Adrenal gland (tissue), 12 donors: ENCODE data around the gene ASB10. TPM values are rescaled to one million over a fixed set of nuclear protein-coding genes. Genes with fewer than 3 reads are reported as not detected.

Experiments used
- DNase-seq, 7 donors: peaks; one replicate each; pipeline ENCODE4 v3.0.0-alpha.2; 2019 to 2020
- H3K27ac ChIP-seq, 5 donors: fragments of 200-600 bp; sonication (generic) in 4 of 5; 1 replicate in 3 of 5; 2 replicates in 2 of 5; pipeline versions ENCODE4 v1.5.1 to v1.8.0; 2016 to 2020; ENCODE audit warnings: mild to moderate bottlenecking in 1 of 5
- H3K27me3 ChIP-seq: fragments of 200-600 bp; 2 replicates; pipeline ENCODE4 v1.8.0; 2021
- H3K36me3 ChIP-seq, 2 donors: fragments of 200-600 bp; replicated peaks in 1 of 2; 1 replicate in 1 of 2; 2 replicates in 1 of 2; pipeline versions ENCODE4 v1.5.1 to v1.8.0; 2018 to 2022
- H3K4me1 ChIP-seq, 2 donors: fragments of 200-600 bp; replicated peaks in 1 of 2; 1 replicate in 1 of 2; 2 replicates in 1 of 2; pipeline versions ENCODE4 v1.5.1 to v1.8.0; 2018 to 2021
- H3K4me3 ChIP-seq, 4 donors: fragments of 200-600 bp; sonication (generic) in 3 of 4; one replicate each; pipeline ENCODE4 v1.5.1; 2016 to 2018
- H3K9me3 ChIP-seq, 3 donors: fragments of 200-600 bp; sonication (generic) in 1 of 3; replicated peaks in 1 of 3; 1 replicate in 2 of 3; 2 replicates in 1 of 3; pipeline versions ENCODE4 v1.5.1 to v1.8.0; 2016 to 2021
- POLR2A ChIP-seq, 2 donors: fragments of 450-650 bp; IDR thresholded peaks; one replicate each; pipeline ENCODE4 v1.6.1; 2017; ENCODE audit warnings: antibody characterized with exemption in 2 of 2, mild to moderate bottlenecking in 2 of 2, moderate library complexity in 1 of 2
- WGBS, 4 donors: extraction: QIAGEN DNeasy Blood & Tissue Kit in 2 of 4; methylation state at CpG; one replicate each; pipeline versions ENCODE4 v1.1.5 to v1.1.7; 2013 to 2017; 5-methylcytosine and 5-hydroxymethylcytosine counted together
- intact Hi-C, 2 donors: fragments of 100-400 bp; cut with DNase I; formaldehyde crosslinking; loops; one replicate each; pipeline versions ENCODE4 v1.14.1 to v1.15.0; 2022 to 2023
- polyA plus RNA-seq, 3 donors: library from polyadenylated mRNA; stranded (reverse); fragments of 200-250 nt in 2 of 3; fragments of 350-450 nt in 1 of 3; fragmentation: Illumina TruSeq in 1 of 3; extraction: RNeasy Lipid Tissue Mini Kit (QIAGEN cat#74804) in 1 of 3; gene quantifications; one replicate each; pipeline ENCODE4 v1.2.3, GENCODE V29; 2013 to 2014
- total RNA-seq, 9 donors: library from RNA; depleted of rRNA in 4 of 9; stranded (reverse); fragments of >200 nt in 4 of 9; fragments of 120-200 nt in 1 of 9; fragmentation: NEBNext Ultra II Directional in 1 of 9; extraction: Animal tissue kit (Norgen Biotek cat#: 25700) in 1 of 9; gene quantifications; one replicate each; pipeline versions ENCODE4 v1.1.0 to v1.2.4, GENCODE V29; 2013 to 2023
- TF ChIP-seq, protein P1 (sequence below), 6 experiments: fragments of 450-650 bp in 4 of 6; fragments of 200-600 bp in 2 of 6; sonication (generic) in 1 of 6; IDR thresholded peaks; 1 replicate in 5 of 6; 2 replicates in 1 of 6; pipeline versions ENCODE4 v1.5.1 to v1.8.0; 2016 to 2021; ENCODE audit warnings: antibody characterized with exemption in 6 of 6, mild to moderate bottlenecking in 2 of 6, moderate library complexity in 1 of 6
- donor health status: healthy with polysubstance abuse.
- donor health status: Bipolar disorder and iron deficiency.
- donor health status: DM: yes; HTN: yes; CAD: no.
- donor health status: DM: no; HTN: no; CAD: no.
- donor health status: DM: no; HTN: no; CAD: no.
- donor health status: DM: yes; HTN: yes; CAD: no.

ASB10 gene
- total and polyA plus RNA-seq, 12 donors, result not detected

GRCh38 chr7:151175793-151176311, 11.2 kb downstream of the ASB10 start:
- Histone ChIP-seq H3K9me3 (no peaks in the 10 kb centered on the region), H3K36me3 (no peaks in the 10 kb centered on the region), H3K27ac (no peak overlapping the region), H3K4me1 (no peaks in the 10 kb centered on the region), H3K27me3 (peaks cover 14% of the 10 kb centered on the region), H3K4me3 (no peak overlapping the region)
- DNase-seq, result no peak
- 70 to 84% (median 78%) methylated on average over 15 to 23 of the region's 23 CpGs for WGBS, 4 donors
- TF ChIP-seq, protein P1, sequence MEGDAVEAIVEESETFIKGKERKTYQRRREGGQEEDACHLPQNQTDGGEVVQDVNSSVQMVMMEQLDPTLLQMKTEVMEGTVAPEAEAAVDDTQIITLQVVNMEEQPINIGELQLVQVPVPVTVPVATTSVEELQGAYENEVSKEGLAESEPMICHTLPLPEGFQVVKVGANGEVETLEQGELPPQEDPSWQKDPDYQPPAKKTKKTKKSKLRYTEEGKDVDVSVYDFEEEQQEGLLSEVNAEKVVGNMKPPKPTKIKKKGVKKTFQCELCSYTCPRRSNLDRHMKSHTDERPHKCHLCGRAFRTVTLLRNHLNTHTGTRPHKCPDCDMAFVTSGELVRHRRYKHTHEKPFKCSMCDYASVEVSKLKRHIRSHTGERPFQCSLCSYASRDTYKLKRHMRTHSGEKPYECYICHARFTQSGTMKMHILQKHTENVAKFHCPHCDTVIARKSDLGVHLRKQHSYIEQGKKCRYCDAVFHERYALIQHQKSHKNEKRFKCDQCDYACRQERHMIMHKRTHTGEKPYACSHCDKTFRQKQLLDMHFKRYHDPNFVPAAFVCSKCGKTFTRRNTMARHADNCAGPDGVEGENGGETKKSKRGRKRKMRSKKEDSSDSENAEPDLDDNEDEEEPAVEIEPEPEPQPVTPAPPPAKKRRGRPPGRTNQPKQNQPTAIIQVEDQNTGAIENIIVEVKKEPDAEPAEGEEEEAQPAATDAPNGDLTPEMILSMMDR (IDR thresholded peaks at IDR 0.05), result no peak
- TF ChIP-seq POLR2A (IDR thresholded peaks at IDR 0.05), result no peak
- intact Hi-C loops, result loop anchor here in 1 of 2 donors (10.0 kb wide), 1 partner anchor 129 kb away; no protein-coding TSS in a partner anchor

- DNase-seq, result no peak
- 75 to 82% (median 77%) methylated on average over 16 of the region's 16 CpGs for WGBS, 4 donors
- no peak overlapping the region for H3K4me3 ChIP-seq
- peaks cover 14% of the 10 kb centered on the region for H3K27me3 ChIP-seq
- no peaks in the 10 kb centered on the region for H3K4me1 ChIP-seq
- H3K27ac ChIP-seq, result no peak overlapping the region
- no peak for TF ChIP-seq POLR2A (IDR thresholded peaks at IDR 0.05)
- TF ChIP-seq, protein P1 (IDR thresholded peaks at IDR 0.05), result no peak
- H3K9me3 ChIP-seq, result no peaks in the 10 kb centered on the region
- H3K36me3 ChIP-seq, result no peaks in the 10 kb centered on the region
- intact Hi-C loops, result loop anchor here in 1 of 2 donors (10.0 kb wide), 1 partner anchor 130 kb away; no protein-coding TSS in a partner anchor
Measured at GRCh38 chr7:151175047-151175792, 11.8 kb downstream of the ASB10 start.

DNA sequence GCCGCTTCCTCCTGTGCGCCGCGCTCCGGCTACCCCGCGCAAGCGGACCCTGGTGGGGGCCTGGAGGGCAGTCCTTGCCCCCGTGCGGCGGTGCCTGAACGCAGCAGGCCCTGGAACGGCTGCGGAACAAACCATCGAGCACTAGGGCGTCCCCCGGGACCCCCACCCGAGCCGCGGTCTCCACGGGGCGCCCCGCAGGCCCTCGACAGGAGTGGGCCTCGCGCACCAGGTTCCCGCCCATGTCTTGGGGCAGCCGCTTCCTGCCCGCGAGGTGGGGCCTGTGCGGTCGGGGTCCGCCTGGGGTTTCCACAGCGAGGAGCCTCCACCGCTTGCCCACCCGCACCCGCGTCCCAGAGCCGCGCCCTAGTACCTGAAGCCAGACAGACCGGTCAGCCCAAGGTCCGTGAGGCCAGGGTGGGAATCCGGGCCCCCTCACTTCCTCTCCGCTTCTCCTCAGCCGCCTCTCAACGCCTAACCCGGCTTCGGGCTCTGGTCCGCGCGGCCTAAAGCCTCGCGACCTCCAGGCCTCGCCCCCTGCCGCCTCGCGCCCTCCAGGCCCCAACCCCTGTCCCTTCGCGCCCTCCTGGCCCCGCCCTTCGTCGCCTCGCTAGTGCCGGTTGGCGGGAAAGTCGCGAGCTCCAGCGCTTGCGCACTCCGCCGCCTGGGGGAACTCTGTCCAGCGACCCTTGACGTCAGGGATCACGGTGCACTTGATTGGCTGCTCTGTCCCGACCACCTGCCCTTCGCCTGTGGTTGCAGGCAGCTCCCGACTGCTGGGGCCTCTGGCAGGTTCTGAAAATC, 12.6 kb downstream of the ASB10 start:
- no peak for TF ChIP-seq POLR2A (IDR thresholded peaks at IDR 0.05)
- TF ChIP-seq, protein P1 (IDR thresholded peaks at IDR 0.05), result no peak
- no peak overlapping the region for H3K4me3 ChIP-seq
- intact Hi-C loops, result loop anchor here in 1 of 2 donors (5.0 to 10.0 kb wide), 2 partner anchors 52 to 130 kb away; no protein-coding TSS in a partner anchor
- WGBS, 4 donors, result 55 to 75% (median 63%) methylated on average over 17 to 77 of the region's 77 CpGs
- H3K27ac ChIP-seq, result no peak overlapping the region
- no peaks in the 10 kb centered on the region for H3K36me3 ChIP-seq
- no peaks in the 10 kb centered on the region for H3K9me3 ChIP-seq
- DNase-seq, result peak in 6 of 7 donors; percentile 30 to 63 (median 58)
- peaks cover 14% of the 10 kb centered on the region for H3K27me3 ChIP-seq
- H3K4me1 ChIP-seq, result no peaks in the 10 kb centered on the region
